WTC11 (cell line): ENCODE data around the gene ADGRV1. TPM values are rescaled to one million over a fixed set of nuclear protein-coding genes. Genes with fewer than 3 reads are reported as not detected.

ENCODE experiments used
- ATAC-seq: fragments of 200-7000 bp; cut with Tn5 transposase; 2 replicates; pipeline ENCODE4 v1.10.0; 2021; ENCODE audit warnings: mild to moderate bottlenecking, moderate library complexity
- CTCF ChIA-PET: fragments of 300-600 bp; sonication (Branson Sonifier 250); formaldehyde crosslinking; loops from one replicate; lab custom pipeline; 2021; ENCODE audit warnings: antibody characterized with exemption; lab: Charles Lee
- POLR2A ChIA-PET: fragments of 350-600 bp; sonication (Branson Sonifier 250); formaldehyde crosslinking; loops from one replicate; lab custom pipeline; 2021; ENCODE audit warnings: antibody characterized with exemption; lab: Charles Lee
- DNase-seq: peaks from one replicate; pipeline ENCODE4 v3.0.0; 2021; ENCODE audit warnings: low spot score
- H3K27ac Mint-ChIP-seq: 2 replicates; pipeline ENCODE4 v1.8.0; 2021; ENCODE audit warnings: mixed read lengths
- H3K27me3 Mint-ChIP-seq: 2 replicates; pipeline ENCODE4 v1.8.0; 2021; ENCODE audit warnings: low read depth, mild to moderate bottlenecking, moderate library complexity, mixed read lengths
- H3K36me3 Mint-ChIP-seq: 2 replicates; pipeline ENCODE4 v1.8.0; 2021; ENCODE audit warnings: mixed read lengths
- H3K4me1 Mint-ChIP-seq: 2 replicates; pipeline ENCODE4 v1.8.0; 2022; ENCODE audit warnings: mixed read lengths
- H3K4me3 Mint-ChIP-seq: 2 replicates; pipeline ENCODE4 v1.8.0; 2021; ENCODE audit warnings: mild to moderate bottlenecking, moderate library complexity, mixed read lengths
- H3K9me3 Mint-ChIP-seq: 2 replicates; pipeline ENCODE4 v1.8.0; 2021; ENCODE audit warnings: mixed read lengths
- ATF1 ChIP-seq: sonication (generic); formaldehyde crosslinking; IDR thresholded peaks from 2 replicates; pipeline ENCODE4 v1.8.1; 2023; ENCODE audit warnings: mild to moderate bottlenecking, moderate library complexity, missing genetic modification reagents
- ATF3 ChIP-seq: sonication (generic); formaldehyde crosslinking; conservative IDR thresholded peaks from 2 replicates; pipeline ENCODE4 v1.8.1; 2022; ENCODE audit warnings: mild to moderate bottlenecking, missing genetic modification reagents
- CREB1 ChIP-seq: sonication (generic); formaldehyde crosslinking; IDR thresholded peaks from 2 replicates; pipeline ENCODE4 v1.8.0; 2023; ENCODE audit warnings: mild to moderate bottlenecking, missing genetic modification reagents
- HMGA2 ChIP-seq: fragments of 250-450 bp; sonication (Bioruptor Pico); IDR thresholded peaks from 2 replicates; pipeline ENCODE4 v1.4.0; 2021; ENCODE audit warnings: mild to moderate bottlenecking, moderate library complexity
- IRF2 ChIP-seq: sonication (generic); formaldehyde crosslinking; IDR thresholded peaks from 2 replicates; pipeline ENCODE4 v1.8.0; 2022; ENCODE audit warnings: low read depth, missing genetic modification reagents, borderline replicate concordance
- JUN ChIP-seq: sonication (generic); formaldehyde crosslinking; IDR thresholded peaks from 2 replicates; pipeline ENCODE4 v1.8.0; 2023; ENCODE audit warnings: mild to moderate bottlenecking, missing genetic modification reagents
- RELA ChIP-seq: sonication (generic); formaldehyde crosslinking; IDR thresholded peaks from 2 replicates; pipeline ENCODE4 v1.8.1; 2022; ENCODE audit warnings: missing genetic modification reagents, mild to moderate bottlenecking, borderline replicate concordance
- SMAD3 ChIP-seq: sonication (generic); formaldehyde crosslinking; IDR thresholded peaks from 2 replicates; pipeline ENCODE4 v1.8.0; 2022; ENCODE audit warnings: missing genetic modification reagents, mild to moderate bottlenecking, borderline replicate concordance
- STAT6 ChIP-seq: sonication (generic); formaldehyde crosslinking; conservative IDR thresholded peaks from 2 replicates; pipeline ENCODE4 v1.8.1; 2023; ENCODE audit warnings: mild to moderate bottlenecking, low read depth, missing genetic modification reagents, moderate library complexity
- ZBTB21 ChIP-seq: sonication (generic); formaldehyde crosslinking; IDR thresholded peaks from 2 replicates; pipeline ENCODE4 v1.8.1; 2023; ENCODE audit warnings: mild to moderate bottlenecking, missing genetic modification reagents, borderline replicate concordance
- ZNF138 ChIP-seq: sonication (generic); formaldehyde crosslinking; conservative IDR thresholded peaks from 2 replicates; pipeline ENCODE4 v1.8.1; 2022; ENCODE audit warnings: mild to moderate bottlenecking, moderate library complexity, missing genetic modification reagents
- ZNF232 ChIP-seq: sonication (generic); formaldehyde crosslinking; IDR thresholded peaks from 2 replicates; pipeline ENCODE4 v1.8.0; 2022; ENCODE audit warnings: mild to moderate bottlenecking, missing genetic modification reagents
- ZNF263 ChIP-seq: sonication (generic); formaldehyde crosslinking; IDR thresholded peaks from 2 replicates; pipeline ENCODE4 v1.8.1; 2022; ENCODE audit warnings: low read depth, mild to moderate bottlenecking, moderate library complexity, missing genetic modification reagents
- ZNF416 ChIP-seq: fragments of 250-450 bp; sonication (Bioruptor Pico); IDR thresholded peaks from 2 replicates; pipeline ENCODE4 v1.9.0; 2021; ENCODE audit warnings: mild to moderate bottlenecking, inconsistent platforms
- ZNF671 ChIP-seq: fragments of 250-450 bp; sonication (Bioruptor Pico); IDR thresholded peaks from 2 replicates; pipeline ENCODE4 v1.8.0; 2021; ENCODE audit warnings: mild to moderate bottlenecking
- total RNA-seq: library from RNA; stranded (reverse); gene quantifications from 3 replicates; pipeline ENCODE4 v1.2.3, GENCODE V29; 2021
- TF ChIP-seq, protein P1 (sequence below): fragments of 250-450 bp; sonication (Bioruptor Pico); conservative IDR thresholded peaks from 2 replicates; pipeline ENCODE4 v1.9.0; 2021; ENCODE audit warnings: mild to moderate bottlenecking
- TF ChIP-seq, protein P2 (sequence below): fragments of 200-600 bp; IDR thresholded peaks from 2 replicates; pipeline ENCODE4 v1.8.0; 2022; ENCODE audit warnings: antibody characterized with exemption
- TF ChIP-seq, protein P3 (sequence below): sonication (generic); formaldehyde crosslinking; IDR thresholded peaks from 2 replicates; pipeline ENCODE4 v1.8.1; 2023; ENCODE audit warnings: mild to moderate bottlenecking, missing genetic modification reagents, moderate library complexity

ADGRV1 gene
- total RNA-seq, 1 experiment from 2014 or later = 74.5 TPM

GRCh38 chr5:91154338-91154737, 595.7 kb downstream of the ADGRV1 start:
- H3K36me3 Mint-ChIP-seq = peaks cover 14% of the 10 kb centered on the region
- ATAC-seq = no peak
- CTCF ChIA-PET = no interaction called here

GRCh38 chr5:91155274-91155673, 596.7 kb downstream of the ADGRV1 start:
- no peak for DNase-seq

More at GRCh38 chr5:91154338-91154737, 595.7 kb downstream of the ADGRV1 start:
- Mint-ChIP-seq H3K27ac (no peak overlapping the region), H3K9me3 (no peaks in the 10 kb centered on the region), H3K4me1 (peaks cover 15% of the 10 kb centered on the region), H3K27me3 (no peaks in the 10 kb centered on the region), H3K4me3 (no peak overlapping the region)
- TF ChIP-seq SMAD3 (CRISPR knock-in tag) (no peak), ZNF671 (CRISPR knock-in tag) (no peak), ATF1 (CRISPR knock-in tag) (no peak), ZNF416 (CRISPR knock-in tag) (no peak)
- TF ChIP-seq, protein P1, sequence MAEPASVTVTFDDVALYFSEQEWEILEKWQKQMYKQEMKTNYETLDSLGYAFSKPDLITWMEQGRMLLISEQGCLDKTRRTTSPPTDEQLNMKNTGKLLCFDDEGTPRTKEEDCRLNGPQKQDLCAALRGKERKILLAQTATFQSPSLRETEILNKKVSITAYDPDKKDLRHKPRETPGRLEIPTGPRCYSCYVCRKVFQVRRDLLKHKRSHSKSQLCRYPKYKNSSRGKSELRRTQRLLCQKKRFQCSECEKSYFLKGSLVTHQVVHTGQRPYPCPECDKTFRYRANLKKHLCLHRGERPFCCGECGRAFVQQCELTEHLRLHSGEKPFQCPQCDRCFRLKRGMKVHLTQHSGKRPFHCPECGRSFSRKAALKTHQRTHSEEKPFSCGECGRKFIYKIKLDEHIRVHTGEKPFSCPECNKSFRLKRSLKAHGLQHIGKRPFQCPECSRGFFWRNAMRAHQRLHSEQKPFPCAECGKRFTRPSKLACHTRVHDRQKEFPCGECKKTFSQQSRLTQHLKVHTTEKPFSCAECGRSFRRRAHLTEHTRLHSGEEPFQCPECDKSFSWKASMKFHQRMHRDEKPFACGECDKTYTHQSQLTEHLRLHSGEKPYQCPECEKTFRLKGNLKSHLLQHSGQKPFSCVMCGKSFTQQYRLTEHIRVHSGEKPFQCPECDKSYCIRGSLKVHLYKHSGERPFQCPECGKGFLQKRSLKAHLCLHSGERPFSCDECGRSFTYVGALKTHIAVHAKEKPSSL (CRISPR knock-in tag) = no peak
- DNase-seq = no peak
- POLR2A ChIA-PET = no interaction called here

More at GRCh38 chr5:91155274-91155673, 596.7 kb downstream of the ADGRV1 start:
- ATAC-seq = peak; percentile 65
- TF ChIP-seq ZNF138 (CRISPR knock-in tag) (no peak), STAT6 (no peak), ZNF263 (no peak), JUN (CRISPR knock-in tag) (no peak), ZBTB21 (no peak), ZNF232 (CRISPR knock-in tag) (no peak), ATF3 (CRISPR knock-in tag) (no peak), CREB1 (CRISPR knock-in tag) (no peak), RELA (no peak), HMGA2 (no peak), IRF2 (CRISPR knock-in tag) (no peak), ZNF416 (CRISPR knock-in tag) (no peak)
- TF ChIP-seq, protein P2, sequence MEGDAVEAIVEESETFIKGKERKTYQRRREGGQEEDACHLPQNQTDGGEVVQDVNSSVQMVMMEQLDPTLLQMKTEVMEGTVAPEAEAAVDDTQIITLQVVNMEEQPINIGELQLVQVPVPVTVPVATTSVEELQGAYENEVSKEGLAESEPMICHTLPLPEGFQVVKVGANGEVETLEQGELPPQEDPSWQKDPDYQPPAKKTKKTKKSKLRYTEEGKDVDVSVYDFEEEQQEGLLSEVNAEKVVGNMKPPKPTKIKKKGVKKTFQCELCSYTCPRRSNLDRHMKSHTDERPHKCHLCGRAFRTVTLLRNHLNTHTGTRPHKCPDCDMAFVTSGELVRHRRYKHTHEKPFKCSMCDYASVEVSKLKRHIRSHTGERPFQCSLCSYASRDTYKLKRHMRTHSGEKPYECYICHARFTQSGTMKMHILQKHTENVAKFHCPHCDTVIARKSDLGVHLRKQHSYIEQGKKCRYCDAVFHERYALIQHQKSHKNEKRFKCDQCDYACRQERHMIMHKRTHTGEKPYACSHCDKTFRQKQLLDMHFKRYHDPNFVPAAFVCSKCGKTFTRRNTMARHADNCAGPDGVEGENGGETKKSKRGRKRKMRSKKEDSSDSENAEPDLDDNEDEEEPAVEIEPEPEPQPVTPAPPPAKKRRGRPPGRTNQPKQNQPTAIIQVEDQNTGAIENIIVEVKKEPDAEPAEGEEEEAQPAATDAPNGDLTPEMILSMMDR = no peak
- TF ChIP-seq, protein P3, sequence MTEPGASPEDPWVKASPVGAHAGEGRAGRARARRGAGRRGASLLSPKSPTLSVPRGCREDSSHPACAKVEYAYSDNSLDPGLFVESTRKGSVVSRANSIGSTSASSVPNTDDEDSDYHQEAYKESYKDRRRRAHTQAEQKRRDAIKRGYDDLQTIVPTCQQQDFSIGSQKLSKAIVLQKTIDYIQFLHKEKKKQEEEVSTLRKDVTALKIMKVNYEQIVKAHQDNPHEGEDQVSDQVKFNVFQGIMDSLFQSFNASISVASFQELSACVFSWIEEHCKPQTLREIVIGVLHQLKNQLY (CRISPR knock-in tag) = no peak
- Mint-ChIP-seq H3K27ac (no peak overlapping the region; the same call in 1 of the 2 replicates), H3K4me1 (peaks cover 15% of the 10 kb centered on the region), H3K9me3 (no peaks in the 10 kb centered on the region), H3K36me3 (peaks cover 16% of the 10 kb centered on the region), H3K27me3 (no peaks in the 10 kb centered on the region), H3K4me3 (no peak overlapping the region)
- ChIA-PET CTCF (interaction anchor here (1.1 kb wide), 1 partner anchor 89 kb away, joined by 4 read pairs; no protein-coding TSS in a partner anchor), POLR2A (interaction anchor here (0.6 kb wide), 1 partner anchor 228 kb away, joined by 4 read pairs; the partner anchor contains the start of gene ARRDC3)
